GM21737 (cell line): ENCODE data around the gene SPHKAP.
"Not testable (repeated sequence)": the region's sequence is repeated elsewhere in the genome, so short reads cannot be mapped to it uniquely, and the experiment has no call there.

ENCODE experiments used
- ATAC-seq: cut with Tn5 transposase; IDR thresholded peaks from one replicate; pipeline ENCODE4 v1.9.1; 2021; ENCODE audit warnings: mild to moderate bottlenecking, moderate library complexity; ENCODE audit not compliant: unreplicated experiment

SPHKAP gene

GRCh38 chr2:228181098-228182019, at the start of gene SPHKAP:
SPHKAP (minus strand) TSS chr2:228181687; CDS start chr2:228181598, 89 bp downstream.
- no peak for ATAC-seq

DNA sequence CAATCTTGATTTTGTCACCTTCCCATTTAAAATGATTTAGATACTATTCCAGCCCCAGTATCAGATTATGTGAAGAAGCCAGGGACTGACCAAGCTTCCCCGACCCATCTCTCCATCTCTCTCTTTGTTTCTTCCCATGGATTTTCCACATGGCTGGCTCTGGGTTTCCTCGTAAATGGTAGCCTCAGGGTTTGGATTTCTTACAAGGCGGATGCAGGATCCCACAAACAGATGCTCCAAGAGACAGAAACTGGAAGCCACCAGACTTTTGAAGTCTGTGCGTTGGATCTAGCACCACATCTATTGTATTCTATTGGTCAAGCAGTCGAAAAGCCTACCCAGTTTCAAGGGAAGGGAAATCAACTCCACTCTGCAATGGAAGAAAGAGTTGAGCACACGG, 46.0 kb upstream of the SPHKAP start:
- ATAC-seq = no peak

GRCh38 chr2:228224410-228224809, 42.9 kb upstream of the SPHKAP start:
- no peak for ATAC-seq

- ATAC-seq = not testable (repeated sequence)
Measured at GRCh38 chr2:228218593-228218992, 37.1 kb upstream of the SPHKAP start.

DNA sequence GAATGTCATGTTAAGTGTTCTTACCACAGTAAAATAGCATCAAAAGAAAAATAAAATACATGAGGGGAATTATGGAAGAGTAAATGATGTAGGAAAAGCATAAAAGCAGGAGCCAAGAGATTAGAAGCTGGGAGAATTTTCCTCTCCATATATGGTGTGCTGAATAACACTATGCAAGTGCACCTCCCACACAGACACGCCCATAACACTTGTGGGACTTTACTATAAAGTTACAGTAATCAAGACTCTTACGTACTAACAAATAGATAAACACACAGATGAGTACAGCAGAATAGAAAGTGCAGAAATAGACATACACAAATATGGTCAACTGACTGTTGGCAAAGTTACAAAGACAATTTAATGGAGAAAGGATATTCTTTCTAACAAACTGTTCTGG, 16.0 kb upstream of the SPHKAP start:
- ATAC-seq = no peak

GRCh38 chr2:228180181-228181097, 1.0 kb downstream of the SPHKAP start:
- ATAC-seq = no peak

DNA sequence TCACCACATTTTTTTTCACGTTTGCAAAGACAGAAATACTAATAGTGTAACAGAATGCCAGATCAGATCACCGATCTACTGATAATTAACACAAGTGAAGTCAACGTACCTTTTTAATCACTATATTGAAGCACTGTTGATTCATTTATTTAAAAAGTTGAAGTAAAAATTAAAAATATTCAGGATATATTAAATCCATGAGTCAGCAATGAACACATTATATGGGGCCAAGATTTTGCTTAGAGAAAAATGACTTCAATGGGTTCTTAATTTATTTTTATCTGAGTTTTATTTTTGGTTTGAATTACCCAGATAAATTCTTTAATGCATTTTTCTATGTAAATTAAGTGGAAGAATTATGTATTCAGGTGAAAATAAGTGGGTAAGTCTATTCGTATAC, 14.2 kb downstream of the SPHKAP start:
- no peak for ATAC-seq

DNA sequence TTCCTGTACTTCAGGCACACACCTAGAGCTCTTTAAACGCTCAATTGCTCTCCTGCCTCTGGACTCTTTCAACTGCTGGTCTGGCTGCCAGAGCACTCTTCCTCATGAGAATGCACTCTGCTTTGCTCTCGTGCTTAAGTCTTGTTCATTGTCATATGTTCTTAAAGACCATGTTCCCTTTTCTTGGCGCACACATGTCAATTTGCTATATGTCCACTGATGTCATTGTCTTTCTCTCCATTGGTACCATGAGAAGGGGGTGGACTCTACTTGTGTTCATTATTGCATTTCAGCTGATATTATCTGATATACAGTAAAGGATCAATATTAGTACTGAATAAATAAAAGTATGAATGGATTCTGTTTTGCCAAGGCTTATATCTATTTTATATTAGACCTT, 16.8 kb downstream of the SPHKAP start:
- ATAC-seq = no peak

GRCh38 chr2:228157841-228158240, 23.6 kb downstream of the SPHKAP start:
- no peak for ATAC-seq

DNA sequence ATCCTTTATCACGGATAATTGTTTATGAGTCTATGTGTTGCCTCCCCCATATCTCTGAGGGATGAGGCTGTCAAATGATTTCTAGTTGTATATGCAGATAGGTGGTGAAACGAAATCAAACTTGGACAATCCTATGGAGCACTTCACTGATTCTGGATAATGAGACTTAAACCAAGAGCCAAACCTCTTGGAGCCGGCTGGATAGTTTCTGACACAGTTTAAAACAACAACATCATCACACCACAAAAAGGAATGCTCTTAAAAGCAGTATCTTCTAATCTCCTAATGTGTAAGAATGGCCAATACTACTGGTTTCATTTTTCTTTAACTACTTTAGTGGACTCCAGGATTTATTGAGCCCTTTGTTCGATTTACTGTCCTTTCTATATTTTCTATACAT, 36.5 kb downstream of the SPHKAP start:
- ATAC-seq = no peak

- peak; percentile 98 for ATAC-seq
Measured at GRCh38 chr2:228140934-228141528, 40.5 kb downstream of the SPHKAP start.

GRCh38 chr2:228136027-228136426, 45.5 kb downstream of the SPHKAP start:
- no peak for ATAC-seq

DNA sequence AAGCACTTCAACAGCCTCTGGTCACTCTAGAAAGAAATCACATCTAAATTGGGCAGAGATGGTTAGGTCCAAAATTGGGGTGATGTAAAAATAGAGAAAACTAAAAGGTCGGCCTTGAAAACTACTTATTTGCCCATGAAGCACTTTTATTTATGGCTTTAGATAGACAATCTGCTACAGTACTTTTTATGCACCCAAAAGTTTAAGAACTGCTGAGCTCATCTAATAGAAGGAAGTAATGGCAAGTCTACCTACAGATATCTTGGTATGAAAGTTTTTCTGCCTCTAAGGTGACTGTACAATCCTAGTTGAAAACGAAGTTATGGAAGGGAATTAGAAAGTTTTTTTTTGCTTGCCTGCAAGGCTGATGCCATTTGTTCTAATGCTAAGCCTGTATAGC, 46.2 kb downstream of the SPHKAP start:
- ATAC-seq = no peak

DNA sequence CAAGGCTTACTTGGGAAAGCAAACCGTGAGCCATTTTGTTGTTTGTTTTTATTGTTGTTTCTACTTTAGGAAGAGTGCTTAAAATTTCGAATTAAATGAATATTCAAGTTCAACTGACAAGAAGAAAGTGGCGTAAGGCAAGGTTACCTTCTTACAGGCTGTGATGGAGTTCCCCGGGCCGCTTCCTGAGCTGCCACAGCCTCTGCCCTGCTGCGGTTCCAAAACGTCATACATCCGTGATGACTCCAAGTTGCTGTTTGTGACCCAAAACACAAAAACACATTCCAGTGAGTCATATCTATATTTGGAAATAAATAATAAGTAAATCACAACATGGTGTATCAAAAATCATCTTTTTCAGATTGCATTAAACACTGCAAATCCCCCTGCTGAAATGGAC, 49.7 kb downstream of the SPHKAP start:
- no peak for ATAC-seq

DNA sequence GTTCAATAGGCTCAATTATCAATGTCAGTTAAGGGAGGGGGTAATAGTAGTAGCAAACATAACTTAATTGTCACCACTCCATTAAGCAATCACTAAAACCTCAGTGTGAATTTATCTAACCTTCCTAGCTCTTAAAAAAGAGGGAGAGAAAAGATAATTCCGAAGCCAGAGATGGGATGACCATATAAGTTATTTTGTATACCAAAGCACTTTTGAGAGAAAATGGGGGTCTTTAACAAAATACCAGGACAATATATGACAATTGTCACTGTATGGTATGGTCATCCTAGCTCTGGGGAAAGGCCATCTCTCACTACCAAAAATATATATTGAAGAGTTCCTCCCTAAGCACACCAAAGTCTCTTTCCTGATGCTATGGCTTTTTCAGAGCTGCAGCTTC, 55.1 kb downstream of the SPHKAP start:
- ATAC-seq = no peak

DNA sequence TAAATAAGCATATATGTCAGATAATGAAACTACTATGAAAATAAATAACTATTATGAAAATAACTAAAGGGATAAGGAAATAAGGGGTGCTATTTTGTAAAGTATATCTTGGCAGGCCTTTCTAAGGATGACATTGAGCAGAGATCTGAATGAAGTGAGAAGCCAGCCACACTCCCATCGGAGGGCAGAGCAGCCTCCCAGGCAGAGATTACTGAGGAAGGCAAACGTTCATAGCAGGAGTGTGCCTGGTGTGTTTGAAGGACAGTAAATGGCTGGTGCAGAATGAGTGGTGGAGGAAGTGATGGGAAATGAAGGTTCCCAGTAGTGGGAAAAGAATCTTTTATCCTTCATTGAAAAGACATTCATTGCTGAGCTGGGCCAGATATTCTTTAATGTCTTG, 62.5 kb downstream of the SPHKAP start:
- no peak for ATAC-seq

DNA sequence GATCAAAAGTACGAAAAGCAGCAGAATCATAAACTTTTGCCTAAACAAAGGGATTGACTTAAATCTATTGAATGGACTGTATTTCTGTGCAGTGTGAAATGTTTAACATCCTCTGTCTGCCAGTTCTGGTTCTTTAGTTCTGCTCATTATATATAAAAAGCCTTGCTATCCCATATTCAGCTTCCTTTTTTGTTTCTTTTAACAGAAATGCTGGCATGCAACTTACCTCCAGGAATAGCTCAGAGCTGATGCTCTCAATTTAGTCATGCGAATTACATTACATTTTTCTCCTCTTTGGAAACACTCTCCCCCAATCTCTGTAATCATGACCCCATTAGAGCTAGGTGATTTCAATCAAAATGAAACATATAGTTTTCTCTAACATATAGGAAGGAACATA, 73.6 kb downstream of the SPHKAP start:
- ATAC-seq = no peak

GRCh38 chr2:228105526-228106250, 75.8 kb downstream of the SPHKAP start:
- no peak for ATAC-seq

GRCh38 chr2:228104215-228104614, 77.3 kb downstream of the SPHKAP start:
- no peak for ATAC-seq

GRCh38 chr2:228103379-228103778, 78.1 kb downstream of the SPHKAP start:
- no peak for ATAC-seq

DNA sequence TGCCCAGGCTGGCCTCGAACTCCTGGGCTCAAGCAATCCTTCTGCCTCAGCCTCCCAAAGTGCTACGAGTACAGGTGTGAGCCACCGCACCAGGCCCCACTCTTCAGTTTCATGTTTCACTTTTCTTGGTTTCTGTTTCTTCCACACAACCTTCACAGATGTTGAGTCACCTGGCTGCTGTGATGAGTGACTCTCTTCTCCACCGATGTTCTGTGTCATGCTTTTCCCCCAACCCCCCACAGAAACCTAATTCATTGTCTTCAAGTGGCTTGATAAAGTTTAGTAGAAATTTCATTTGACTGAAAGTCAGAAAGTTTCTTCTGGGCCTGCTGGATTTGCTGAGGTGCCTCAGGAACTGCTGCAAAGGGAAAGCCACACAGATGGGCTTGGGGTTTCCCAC, 78.5 kb downstream of the SPHKAP start:
- ATAC-seq = no peak
